SW 1271 (cell line): ENCODE measurements around the gene PLAU.
"Not testable (repeated sequence)": the region's sequence is repeated elsewhere in the genome, so short reads cannot be mapped to it uniquely, and the experiment has no call there.

Source experiments
- DNase-seq, 2 experiments: peaks; one replicate each; lab custom pipeline; 2025; lab: John Stamatoyannopoulos, UW

Gene PLAU

DNA sequence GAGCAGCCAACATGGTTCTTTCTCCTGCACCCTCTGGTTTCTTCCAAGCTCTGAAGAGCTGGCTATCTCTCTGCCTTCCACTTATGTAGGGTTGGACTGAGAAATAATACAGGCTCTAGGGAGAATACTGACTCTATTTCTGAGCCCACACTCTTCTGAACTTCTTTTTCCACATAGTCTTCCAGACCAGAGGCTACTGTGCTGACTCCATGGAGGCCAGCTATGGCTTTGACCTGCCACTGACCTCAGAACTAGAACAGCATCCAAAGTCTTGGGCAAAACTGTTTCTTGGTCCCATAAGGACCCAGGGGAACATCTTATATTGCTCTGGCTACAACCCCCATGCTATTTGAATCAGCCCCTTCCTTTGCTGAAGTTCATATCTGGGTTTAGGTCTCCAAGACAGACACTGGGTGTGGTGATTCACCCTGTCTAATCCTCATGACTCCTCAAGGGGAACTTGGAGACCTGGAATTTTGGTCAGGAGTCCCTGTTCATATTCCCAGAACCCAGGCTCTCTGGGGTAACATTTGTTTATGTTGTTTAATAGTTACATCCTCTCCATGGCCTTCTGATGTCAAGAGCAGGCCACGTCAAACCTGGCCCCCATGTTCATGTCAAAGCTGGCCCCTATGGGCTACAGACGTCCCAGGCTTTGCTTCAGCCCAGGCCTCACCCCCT is 12.1 kb upstream of the PLAU start:
- DNase-seq = no peak

DNA sequence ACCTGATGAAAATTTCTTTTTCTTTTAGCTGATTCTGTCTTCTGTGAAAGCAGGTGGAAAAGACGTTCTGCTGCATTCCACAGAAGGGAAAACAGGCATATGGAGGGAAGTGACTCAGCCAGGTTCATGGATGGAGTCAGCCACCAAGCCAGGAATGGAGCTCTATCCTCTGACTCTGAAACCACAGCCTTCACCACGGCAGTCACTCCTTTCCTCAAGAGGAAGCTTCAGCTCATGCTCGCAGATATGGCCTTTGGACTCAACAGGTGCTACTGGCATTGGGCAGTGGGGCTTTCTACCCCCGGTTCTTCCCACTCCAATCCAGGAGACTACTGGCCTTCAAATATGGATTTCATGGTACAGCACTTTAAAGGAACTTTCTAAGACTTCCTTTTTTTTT is 11.5 kb upstream of the PLAU start:
- DNase-seq = peak; percentile 32 to 72

DNA sequence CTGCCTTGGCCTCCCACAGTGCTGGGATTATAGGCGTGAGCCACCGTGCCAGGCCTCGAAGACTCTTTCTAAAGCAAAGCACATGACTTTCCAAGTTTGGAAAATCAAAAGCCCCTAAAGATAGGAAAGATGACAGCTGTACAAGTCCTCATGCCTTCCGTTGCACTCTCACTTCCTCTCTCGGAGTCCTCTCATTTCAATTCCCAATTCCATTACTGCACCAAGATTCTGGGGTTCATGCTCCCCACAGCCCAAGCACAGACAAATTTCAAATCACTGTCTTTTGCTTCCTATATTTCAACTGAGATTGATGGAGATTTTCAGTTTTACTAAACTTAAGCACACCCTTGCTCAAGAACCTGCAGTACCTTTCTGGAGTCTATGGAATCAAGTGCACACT is 10.9 kb upstream of the PLAU start:
- DNase-seq = no peak

- no peak for DNase-seq
Measured at GRCh38 chr10:73901261-73901660, 9.7 kb upstream of the PLAU start.

- no peak for DNase-seq
Measured at GRCh38 chr10:73902351-73902750, 8.6 kb upstream of the PLAU start.

DNA sequence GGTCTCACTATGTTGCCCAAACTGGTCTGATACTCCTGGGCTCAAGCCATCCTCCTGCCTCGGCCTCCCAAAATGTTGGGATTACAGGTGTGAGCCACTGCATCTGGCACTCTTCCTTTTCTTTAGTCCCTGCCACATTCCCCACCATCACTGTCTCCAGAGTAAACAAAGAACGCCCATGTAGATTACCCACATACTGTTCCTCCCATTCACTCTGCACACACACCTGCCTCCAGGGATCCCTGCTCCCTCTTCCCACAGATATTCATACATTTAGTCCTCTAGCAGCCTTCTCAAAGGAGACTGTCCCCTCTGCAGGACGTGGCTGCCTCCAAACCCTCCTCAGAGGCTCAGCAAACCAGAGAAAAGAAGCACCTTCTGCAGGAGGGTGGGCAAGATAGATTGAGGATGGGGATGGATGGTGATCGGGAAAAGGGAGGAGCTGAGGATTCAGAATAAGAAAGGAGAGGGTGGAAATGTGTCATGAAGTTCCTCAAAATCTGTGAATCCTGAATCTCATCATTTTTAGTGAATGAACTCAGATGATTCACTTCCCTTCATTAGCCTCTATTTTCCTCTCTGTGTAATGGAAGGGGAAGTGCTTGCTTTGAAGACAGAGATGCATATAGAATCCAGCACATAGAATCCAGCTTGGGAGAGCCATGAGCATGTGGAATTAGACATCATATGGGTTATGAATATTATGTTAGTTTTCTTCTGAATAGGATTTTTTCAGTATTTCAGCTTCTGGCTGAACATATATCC is 5.5 kb upstream of the PLAU start:
- no peak for DNase-seq

GRCh38 chr10:73906524-73907447 is 4.1 kb upstream of the PLAU start:
- DNase-seq = peak; percentile 61 to 92

GRCh38 chr10:73907841-73908517 is 3.0 kb upstream of the PLAU start:
- no peak for DNase-seq

GRCh38 chr10:73908853-73909539 is 1.9 kb upstream of the PLAU start:
- peak; percentile 80 to 86 for DNase-seq

DNA sequence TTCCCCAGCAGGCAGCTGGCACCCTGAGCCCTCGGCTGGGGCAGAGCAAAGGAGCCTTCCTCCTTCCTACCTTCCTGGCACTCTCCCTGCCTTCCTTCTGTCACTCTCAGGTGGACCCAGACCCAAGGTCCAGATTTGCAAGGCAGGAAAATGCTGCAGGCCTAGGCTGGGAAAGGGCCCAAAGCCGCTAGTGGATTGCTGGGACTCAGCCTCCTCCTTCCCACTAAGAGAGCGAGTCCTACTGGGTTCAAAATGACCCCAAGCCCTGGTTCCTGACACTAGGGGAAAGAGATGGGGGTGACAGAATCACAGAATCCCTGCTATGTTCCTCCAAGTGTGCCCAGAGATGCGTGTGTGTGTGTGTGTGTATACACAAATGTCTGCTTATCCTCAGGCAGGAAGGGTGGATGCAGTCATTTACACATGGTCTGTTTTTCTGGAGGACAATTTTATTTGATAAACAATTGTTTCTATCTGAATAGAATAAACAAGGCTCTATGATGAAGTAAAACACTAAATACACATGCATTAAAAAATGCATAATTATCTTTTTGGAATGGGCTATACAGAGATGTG is 1.3 kb upstream of the PLAU start:
- DNase-seq = no peak

DNA sequence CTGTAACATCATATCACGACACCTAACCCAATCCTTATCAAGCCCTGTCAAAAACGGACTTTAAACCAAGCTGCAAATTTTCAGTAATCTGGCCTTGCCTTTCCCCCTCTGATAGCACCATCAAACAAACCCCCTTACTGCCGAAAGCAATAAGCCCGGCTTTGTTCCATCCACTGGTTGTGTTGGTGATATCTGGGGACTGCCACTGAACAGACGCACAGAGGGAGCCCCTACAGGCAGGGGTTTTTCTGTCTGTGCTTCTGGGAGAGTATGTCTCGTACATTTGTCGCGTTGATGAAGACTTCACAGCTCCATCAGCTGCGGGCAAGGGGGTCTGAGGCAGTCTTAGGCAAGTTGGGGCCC is 550 bp upstream of the PLAU start:
- no peak for DNase-seq

GRCh38 chr10:73911553-73912004 is 647 bp downstream of the PLAU start:
- DNase-seq = no peak

- no peak for DNase-seq
Measured at GRCh38 chr10:73914036-73914435, 3.1 kb downstream of the PLAU start.

GRCh38 chr10:73915206-73915851 is 4.4 kb downstream of the PLAU start:
- no peak for DNase-seq

DNA sequence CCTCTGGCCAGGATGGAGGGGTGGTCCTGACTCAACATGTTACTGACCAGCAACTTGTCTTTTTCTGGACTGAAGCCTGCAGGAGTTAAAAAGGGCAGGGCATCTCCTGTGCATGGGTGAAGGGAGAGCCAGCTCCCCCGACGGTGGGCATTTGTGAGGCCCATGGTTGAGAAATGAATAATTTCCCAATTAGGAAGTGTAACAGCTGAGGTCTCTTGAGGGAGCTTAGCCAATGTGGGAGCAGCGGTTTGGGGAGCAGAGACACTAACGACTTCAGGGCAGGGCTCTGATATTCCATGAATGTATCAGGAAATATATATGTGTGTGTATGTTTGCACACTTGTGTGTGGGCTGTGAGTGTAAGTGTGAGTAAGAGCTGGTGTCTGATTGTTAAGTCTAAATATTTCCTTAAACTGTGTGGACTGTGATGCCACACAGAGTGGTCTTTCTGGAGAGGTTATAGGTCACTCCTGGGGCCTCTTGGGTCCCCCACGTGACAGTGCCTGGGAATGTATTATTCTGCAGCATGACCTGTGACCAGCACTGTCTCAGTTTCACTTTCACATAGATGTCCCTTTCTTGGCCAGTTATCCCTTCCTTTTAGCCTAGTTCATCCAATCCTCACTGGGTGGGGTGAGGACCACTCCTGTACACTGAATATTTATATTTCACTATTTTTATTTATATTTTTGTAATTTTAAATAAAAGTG is 6.0 kb downstream of the PLAU start:
- DNase-seq = no peak

DNA sequence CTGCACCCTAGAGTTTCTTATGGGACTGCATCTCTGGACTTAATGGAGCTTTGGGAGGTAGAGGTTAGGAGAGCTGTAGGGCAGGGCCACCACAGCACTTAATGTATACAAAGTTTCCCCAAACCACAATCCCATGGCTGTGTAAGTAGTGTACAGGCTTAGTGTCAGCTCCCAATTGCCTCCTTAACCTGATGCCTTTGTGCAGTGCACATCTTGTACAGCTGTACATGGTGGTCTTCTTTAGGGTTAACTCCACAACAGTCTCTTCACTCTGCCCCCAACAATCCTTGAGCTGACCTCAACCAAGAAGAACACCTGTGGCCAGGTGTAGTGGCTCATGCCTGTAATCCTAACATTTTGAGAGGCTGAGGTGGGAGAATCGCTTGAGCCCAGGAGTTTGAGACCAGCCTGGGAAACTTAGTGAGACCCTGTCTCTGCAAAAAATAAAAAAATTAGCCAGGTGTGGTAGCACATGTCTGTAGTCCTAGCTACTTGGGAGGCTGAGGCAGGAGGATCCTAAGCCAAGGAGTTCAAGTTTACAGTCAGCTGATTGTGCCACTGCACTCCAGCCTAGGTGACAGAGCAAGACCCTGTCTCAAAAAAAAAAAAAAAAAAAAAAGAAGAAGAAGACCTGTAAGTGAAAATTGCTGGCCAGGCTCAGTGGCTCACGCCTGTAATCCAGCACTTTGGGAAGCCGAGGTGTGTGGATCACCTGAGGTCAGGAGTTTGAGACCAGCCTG is 6.8 kb downstream of the PLAU start:
- no peak for DNase-seq

- DNase-seq = not testable (repeated sequence)
Measured at GRCh38 chr10:73919481-73919880, 8.5 kb downstream of the PLAU start.

- DNase-seq = no peak
Measured at GRCh38 chr10:73920089-73920488, 9.2 kb downstream of the PLAU start.
